ENCODE results near the gene ACACB.

DNA sequence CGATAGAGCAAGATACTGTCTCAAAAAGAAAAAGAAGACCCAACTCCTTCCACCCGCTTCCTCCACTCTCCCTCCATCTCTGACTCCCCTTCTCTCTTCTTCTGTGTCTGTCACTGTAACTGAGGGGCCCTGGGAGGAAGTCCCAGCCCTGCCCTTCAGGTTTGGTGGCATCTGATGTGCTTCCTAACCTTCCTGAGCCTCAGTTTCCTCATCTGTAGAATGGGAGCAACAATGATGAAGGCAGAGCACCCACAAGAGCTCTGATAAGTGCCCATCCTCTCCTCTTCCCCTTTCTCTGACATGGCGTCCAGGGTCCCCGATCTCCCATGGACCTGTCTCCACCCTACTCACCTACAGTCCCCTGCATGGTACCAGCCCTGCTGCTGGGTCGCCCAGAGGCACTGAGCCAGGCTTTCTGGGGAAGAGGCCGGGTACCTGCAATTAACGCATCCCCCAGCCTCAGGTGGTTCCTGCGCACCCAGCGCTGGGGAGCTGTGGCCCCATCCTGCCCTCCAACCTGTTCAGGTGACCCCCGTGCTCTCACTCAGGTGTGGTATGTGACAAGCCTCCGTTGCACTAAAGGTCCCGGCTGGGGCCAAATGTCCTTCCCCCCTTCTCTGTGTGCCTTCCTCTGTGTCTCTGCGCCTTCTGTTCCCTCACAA lies 179.5 kb downstream of the ACACB start:
- TF ChIP-seq, protein P1, sequence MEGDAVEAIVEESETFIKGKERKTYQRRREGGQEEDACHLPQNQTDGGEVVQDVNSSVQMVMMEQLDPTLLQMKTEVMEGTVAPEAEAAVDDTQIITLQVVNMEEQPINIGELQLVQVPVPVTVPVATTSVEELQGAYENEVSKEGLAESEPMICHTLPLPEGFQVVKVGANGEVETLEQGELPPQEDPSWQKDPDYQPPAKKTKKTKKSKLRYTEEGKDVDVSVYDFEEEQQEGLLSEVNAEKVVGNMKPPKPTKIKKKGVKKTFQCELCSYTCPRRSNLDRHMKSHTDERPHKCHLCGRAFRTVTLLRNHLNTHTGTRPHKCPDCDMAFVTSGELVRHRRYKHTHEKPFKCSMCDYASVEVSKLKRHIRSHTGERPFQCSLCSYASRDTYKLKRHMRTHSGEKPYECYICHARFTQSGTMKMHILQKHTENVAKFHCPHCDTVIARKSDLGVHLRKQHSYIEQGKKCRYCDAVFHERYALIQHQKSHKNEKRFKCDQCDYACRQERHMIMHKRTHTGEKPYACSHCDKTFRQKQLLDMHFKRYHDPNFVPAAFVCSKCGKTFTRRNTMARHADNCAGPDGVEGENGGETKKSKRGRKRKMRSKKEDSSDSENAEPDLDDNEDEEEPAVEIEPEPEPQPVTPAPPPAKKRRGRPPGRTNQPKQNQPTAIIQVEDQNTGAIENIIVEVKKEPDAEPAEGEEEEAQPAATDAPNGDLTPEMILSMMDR (IDR thresholded peaks at IDR 0.05), result no peak
- TF ChIP-seq POLR2A (IDR thresholded peaks at IDR 0.05), result no peak
